HG02852 (cell line): ENCODE measurements around the gene FPR1.
"Not testable (repeated sequence)": the region's sequence is repeated elsewhere in the genome, so short reads cannot be mapped to it uniquely, and the experiment has no call there.

Experiments
- ATAC-seq: cut with Tn5 transposase; IDR thresholded peaks from one replicate; pipeline ENCODE4 v1.9.1; 2021; ENCODE audit warnings: mild to moderate bottlenecking, moderate library complexity; ENCODE audit not compliant: unreplicated experiment

Gene FPR1

DNA sequence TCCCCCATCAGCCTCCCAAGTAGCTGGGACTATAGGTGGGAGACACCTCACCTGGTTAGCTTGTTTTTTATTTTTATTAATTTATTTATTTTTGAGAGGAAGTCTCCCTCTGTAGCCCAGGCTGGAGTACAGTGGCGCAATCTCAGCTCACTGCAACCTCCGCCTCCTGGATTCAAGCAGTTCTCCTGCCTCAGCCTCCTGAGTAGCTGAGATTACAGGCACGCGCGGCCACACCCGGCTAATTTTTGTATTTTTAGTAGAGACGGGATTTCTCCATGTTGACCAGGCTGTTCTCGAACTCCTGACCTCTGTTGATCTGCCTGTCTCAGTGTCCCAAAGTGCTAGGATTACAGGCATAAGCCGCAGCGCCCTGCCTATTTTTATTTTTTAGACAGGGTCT, 13.2 kb downstream of the FPR1 start:
- ATAC-seq: not testable (repeated sequence)

DNA sequence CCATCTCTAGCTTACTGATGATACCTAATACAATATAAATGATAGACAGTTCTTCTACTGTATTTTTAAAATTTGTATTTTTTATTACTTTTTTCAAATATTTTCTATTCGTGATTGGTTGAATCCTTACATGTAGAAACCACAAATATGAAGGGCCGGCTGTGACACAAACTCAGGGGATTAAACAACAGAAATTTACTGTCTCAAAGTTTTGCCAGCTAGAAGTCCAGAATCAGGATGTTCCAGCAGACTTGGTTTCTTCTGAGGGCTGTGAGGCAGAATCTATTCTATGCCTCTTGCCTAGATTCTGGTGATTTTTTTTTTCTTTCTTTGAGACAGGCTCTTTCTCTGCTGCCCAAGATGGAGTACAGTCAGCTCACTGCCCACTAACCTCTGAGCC, 13.8 kb downstream of the FPR1 start:
- no peak for ATAC-seq

DNA sequence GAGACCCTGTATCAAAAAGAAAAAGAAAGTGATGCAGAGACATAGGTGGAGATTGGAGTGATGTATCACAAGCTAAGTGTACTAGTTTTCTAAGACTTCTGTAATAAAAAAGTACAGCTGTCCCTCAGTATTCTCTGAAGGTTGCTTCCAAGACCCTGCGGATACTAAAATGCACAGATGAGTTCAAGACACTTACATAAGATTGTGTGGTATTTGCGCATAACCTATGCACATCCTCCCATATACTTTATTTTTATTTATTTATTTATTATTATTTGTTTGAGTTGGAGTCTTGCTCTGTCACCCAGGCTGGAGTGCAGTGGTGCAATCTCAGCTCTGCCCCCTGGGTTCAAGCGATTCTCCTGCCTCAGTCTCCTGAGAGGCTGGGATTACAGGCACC, 14.3 kb downstream of the FPR1 start:
- no peak for ATAC-seq

GRCh38 chr19:51735759-51736449, 15.8 kb downstream of the FPR1 start:
- ATAC-seq: no peak

DNA sequence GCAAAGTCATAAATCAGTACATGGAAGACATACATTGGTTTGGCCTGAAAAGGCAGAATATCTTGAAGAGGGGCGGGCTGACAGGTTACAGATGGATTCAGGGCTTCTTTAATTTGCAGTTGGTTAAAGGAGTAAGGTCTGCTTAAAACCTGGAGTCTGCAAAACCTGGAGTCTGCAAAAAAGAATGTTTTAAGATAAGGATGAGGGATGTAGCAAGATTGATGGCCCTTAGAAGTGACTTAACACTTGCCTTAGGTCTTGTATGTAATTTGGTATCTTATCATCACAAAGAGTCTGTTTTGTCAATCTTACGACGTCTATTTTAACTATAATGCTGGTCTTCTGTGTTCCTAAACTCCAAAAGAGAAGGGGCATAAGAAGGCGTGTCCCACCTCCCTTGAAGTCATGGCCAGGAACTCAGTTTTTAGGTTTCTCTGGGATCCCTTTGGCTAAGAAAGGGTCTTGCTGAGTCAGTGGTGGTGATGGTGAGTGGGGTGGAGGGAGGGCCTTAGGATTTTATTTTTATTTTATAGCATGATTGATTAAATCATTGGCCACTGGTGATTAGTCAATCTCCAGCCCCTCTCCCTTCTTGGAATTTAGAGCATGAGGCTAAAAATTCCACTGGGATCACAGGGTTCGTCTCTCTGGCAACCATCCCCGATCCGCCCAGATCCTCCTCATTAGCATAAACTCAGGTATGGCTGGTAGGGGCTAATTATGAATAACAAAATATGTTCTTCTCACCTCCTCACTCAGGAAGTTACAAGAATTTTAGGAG, 17.7 kb downstream of the FPR1 start:
- no peak for ATAC-seq

GRCh38 chr19:51729781-51730180, 21.9 kb downstream of the FPR1 start:
- ATAC-seq: no peak

GRCh38 chr19:51727349-51727880, 24.3 kb downstream of the FPR1 start:
- ATAC-seq: no peak

DNA sequence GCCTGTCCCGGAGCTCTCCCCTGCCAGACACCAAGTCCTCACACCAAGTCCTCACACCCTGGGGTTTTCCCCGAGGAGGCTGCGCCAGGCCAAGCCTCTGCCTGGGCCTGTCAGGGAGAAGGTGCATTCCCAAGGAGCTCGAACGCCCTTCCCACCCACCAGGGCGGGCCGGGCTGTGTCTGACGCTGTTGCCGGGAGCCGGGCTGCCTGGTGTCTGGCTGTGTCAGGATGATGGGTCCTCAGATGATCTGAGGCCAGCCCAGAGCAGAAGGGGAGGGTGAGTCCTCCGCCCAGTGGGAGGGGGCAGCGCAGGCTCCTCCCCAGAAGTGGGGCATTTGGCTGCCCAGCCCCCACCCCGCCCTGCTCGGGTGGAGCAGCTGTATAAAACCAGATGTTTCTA, 25.6 kb downstream of the FPR1 start:
- no peak for ATAC-seq

DNA sequence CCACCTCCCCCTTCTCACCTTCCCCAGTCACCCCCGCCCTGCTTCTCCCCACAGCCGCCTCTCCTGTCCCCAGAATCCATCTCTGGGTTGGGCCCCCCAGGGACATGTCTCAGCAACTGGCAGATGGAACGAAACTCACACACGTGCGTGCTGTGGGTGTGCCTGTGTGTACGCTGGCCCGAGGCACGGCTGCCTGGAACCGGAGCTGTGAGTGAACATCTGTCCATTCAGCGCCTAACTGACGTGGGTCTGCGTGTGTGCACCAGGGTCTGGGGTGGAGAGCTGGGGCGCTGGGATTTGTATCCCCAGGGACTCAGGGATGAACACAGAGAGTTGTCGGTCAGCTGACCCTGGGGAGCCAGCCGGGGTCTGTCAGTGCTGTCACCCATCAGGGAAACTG, 27.1 kb downstream of the FPR1 start:
- ATAC-seq: no peak

DNA sequence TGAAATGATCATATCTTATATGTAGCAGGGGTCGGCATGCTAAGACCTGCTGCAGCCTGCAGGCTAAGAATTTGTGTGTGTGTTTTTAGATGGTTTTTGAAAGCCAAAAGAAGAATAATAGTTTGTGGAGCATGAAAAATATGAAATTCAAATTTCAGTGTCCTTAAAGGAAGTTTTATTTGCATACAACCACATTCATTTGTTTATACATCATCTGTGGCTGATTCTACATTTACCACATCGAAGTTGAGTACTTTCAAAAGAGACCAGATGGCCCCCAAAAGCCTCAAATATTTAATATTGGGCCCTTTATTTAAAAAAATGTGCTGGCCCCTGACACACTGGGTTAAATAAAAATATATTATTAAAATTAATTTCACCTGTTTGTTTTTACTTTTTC, 29.2 kb downstream of the FPR1 start:
- ATAC-seq: no peak

DNA sequence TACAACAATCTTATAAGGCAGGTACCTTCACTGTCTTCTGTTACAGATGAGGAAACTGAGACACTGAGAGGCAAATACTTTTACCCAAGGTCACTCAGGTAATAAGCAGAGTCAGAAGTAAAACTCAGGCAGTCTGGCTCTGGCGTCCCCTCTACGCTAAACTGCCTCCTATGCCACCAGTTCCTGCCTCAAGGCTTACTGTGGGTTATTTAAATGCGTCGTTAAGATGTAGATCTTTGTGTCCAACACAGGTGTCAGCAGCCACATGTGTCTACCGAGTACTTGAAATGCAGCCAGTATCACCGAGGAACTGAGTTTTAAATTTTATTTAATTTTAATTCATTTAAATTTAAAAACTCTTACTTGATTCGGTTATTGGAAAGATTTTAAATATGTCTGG, 29.8 kb downstream of the FPR1 start:
- no peak for ATAC-seq

DNA sequence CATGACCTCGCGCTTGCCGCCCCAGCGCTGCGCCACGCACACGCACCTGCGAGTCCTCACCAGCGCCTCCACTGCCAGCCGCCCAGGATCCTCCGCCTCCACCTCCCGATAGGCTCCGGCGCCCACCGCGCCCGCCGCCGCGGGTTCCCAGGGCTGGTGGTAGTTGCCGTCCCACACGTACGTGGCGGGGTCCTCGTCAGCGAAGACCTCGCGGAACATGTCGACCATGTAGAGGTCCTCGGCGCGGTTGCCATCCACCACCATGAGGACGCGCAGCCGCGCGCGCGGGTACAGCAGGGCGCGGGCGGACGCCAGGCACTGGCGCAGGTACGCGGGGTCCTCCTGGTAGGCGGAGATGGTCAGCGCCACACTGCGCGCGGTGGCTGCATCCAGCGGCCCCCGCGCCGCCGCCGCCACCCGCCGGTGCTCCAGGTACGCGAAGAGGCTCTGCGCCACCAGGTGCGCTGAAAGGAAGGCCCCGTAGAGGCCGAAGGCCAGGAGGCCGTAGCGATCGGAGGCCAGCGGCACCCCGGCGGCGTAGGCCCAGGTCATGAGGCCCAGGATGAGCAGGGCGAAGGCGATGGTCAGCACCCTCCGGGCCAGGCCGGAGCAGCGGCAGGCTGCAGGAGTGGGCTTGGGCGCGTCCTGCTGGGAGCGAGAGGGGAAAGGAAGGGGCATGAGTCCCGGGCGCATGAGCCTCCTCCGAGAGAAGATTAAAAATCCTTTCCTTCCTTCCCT, 32.3 kb downstream of the FPR1 start:
- no peak for ATAC-seq

GRCh38 chr19:51716925-51717324, 34.8 kb downstream of the FPR1 start:
- no peak for ATAC-seq

DNA sequence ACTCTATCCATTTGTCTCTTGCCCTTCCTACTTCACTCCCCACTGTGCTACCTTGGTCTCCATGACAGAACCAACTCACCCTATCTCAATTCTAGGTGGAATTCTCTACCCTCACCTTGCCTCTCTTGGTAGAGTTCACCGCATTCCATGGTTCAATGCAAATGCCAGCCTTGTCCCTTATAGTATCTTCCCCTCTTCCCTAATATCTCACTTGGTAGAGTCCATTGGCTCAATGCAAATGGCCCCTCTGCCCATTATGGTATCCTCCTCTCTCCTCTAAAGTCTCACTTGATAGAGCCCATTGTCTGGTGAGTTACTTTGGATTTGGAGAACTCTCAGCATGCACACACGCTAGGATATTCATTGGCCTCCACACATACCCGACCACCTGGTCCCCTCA, 35.8 kb downstream of the FPR1 start:
- no peak for ATAC-seq

GRCh38 chr19:51714848-51715247, 36.8 kb downstream of the FPR1 start:
- ATAC-seq: no peak

DNA sequence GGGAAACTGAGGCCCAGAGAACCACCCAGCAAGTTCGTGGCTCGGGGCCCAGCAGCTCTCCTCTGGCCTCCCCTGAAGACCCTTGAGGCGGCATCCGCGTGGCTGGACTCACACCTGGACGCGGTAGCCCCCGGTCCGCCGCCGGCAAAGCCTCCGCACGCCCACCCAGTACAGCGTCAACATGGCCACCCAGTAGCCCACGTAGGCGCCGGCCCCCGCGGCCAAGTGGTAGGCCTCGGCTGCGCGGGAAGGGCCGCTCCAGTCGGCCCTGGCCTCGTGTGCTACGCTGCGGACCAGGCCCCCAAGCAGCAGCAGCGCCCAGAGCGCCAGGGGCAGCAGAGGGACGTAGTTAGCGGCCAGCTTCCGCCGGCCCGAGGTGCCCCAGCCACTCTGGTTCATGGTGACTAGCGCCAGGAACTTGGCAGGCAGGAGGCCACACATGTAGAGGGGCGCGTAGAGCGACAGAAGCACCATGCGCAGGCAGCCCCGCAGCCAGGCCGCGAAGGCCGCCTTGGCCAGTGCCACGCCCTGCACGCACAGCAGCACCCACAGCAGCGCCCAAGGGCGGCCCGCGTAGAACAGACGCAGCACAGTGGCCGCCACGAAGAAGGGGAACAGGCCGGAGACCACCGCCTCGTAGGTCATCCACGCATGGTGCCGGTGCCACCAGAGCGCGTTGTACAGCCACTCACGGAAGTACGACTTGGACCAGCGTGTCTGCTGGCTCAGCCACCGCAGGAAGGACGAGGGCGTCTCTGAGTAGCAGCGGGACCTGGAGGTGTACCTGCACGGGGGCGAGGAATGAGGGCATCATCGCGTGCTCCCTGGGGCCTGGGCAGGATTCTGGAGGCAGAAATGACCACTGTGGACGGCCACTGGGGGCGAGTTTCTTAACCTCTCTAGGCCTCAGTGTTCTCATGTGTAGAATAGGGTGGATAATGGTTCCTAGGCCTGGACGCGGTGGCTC, 38.1 kb downstream of the FPR1 start:
- no peak for ATAC-seq

DNA sequence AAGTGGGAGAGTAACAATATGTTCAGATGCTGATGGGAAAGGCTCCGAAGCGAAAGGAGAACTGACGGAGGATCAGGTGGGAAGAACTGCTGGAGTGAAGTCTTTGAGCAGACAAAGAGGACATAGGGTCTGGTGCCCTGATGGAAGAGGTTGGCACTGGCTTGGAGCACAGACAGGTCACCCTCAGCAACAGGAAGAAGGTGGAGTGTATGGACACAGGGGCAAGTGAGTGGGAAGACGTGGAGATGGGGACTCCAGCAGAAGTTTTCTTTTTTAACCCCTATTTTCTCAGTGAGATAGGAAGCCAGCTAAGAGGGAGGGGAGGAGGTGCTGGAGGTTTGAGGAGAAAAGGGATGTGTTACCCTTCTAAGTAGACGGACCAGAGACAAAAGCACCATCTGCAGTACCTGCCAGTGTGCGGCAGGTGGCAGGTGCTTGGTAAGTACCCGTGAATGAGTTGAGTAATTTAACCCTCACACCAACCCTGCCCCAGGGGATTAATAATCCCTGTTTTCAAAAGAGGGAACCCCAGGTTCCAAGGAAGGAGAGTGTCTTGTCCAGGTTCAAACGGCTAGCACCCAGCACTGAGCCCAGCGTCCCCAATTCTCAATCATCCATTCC, 39.1 kb downstream of the FPR1 start:
- ATAC-seq: no peak

DNA sequence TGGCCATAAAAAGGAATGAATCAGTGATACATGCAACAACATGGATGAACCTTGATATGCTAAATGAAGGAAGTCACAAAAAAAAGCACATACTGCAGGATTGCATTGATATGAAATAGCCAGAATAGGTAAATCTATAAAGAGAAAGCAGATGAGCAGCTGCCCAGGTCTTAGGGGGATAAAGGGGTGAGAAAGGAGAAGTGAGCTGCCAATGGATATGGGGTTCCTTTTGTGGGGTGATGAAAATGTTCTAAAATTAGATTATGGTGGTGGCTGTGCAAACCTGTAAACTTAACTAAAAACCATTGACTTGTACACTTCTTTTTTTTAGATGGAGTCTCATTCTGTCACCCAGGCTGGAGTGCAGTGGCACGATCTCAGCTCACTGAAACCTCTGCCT, 40.0 kb downstream of the FPR1 start:
- no peak for ATAC-seq

DNA sequence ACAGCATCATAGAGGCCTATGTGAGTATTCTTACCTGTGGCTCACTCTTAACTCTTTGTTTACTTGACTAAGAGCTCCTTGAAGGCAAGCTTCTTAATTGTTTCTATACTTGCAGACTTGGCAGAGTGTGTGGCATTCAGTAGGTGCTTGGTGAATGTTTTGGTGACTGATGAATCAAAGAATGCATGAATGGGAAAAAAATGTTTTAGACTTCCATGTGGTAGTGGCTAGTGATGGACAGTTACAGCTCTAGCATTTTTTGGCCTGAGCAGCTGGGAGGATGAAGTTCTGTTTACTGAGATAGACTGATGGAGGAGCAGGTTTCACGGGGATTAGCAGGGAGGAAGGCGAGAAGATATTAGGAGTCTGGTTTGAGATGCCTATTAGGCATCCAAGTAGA, 41.5 kb downstream of the FPR1 start:
- no peak for ATAC-seq

DNA sequence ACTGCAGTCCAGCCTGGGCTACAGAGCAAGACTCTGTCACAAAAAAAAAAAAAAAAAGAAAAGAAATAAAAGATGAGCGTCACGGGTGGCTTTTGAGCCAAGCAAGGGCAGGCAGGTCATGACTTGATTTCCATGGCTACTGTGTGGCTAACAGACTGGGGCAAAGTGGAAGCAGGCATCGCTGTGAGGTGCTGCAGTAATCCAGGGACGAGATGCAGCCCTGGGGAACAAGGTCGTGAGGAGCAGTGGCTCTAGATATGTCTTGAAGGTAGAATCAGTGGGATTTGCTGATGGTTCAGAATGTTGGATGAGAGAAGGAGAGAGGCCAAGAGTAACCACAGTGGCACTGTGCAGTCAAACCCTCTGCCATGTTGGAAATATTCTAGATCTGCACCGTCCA, 42.1 kb downstream of the FPR1 start:
- ATAC-seq: no peak
